Spinal cord (tissue), 10 donors: Measurements from ENCODE around the gene MRTFA. TPM values are rescaled to one million over a fixed set of nuclear protein-coding genes. Genes with fewer than 3 reads are reported as not detected.

ENCODE experiments used
- DNase-seq, 6 donors: peaks; one replicate each; pipeline versions ENCODE4 v3.0.0 to v3.0.0-alpha.2; 2013 to 2015; ENCODE audit warnings: low spot score in 6 of 6, low read depth in 4 of 6
- H3K27ac ChIP-seq: one replicate; pipeline ENCODE4 v1.5.1; 2013; ENCODE audit warnings: low read depth, low read length, control low read depth
- H3K27me3 ChIP-seq: one replicate; pipeline ENCODE4 v1.6.1; 2013; ENCODE audit warnings: low read length; ENCODE audit not compliant: control insufficient read depth, insufficient read depth
- H3K36me3 ChIP-seq: one replicate; pipeline ENCODE4 v1.6.1; 2013; ENCODE audit warnings: low read length; ENCODE audit not compliant: control insufficient read depth, insufficient read depth
- H3K4me1 ChIP-seq: one replicate; pipeline ENCODE4 v1.6.1; 2013; ENCODE audit warnings: low read length; ENCODE audit not compliant: control insufficient read depth, insufficient read depth
- H3K4me3 ChIP-seq: one replicate; pipeline ENCODE4 v1.5.1; 2013; ENCODE audit warnings: low read depth, low read length, control low read depth
- H3K9me3 ChIP-seq: one replicate; pipeline ENCODE4 v1.6.1; 2013; ENCODE audit warnings: low read length; ENCODE audit not compliant: control insufficient read depth, insufficient read depth
- WGBS: methylation state at CpG from one replicate; pipeline ENCODE4 v1.1.5; 2013; ENCODE audit warnings: missing lambda C conversion rate; ENCODE audit not compliant: insufficient coverage; 5-methylcytosine and 5-hydroxymethylcytosine counted together
- polyA plus RNA-seq, 2 donors: library from polyadenylated mRNA; unstranded; fragments of 120-200 nt; gene quantifications; one replicate each; pipeline ENCODE4 v1.2.1, GENCODE V29; 2013; ENCODE audit not compliant: insufficient read length in 2 of 2
- total RNA-seq, 2 donors: library from RNA; depleted of rRNA in 1 of 2; stranded (reverse); fragments of 120-200 nt in 1 of 2; fragments of >200 nt in 1 of 2; gene quantifications; one replicate each; pipeline versions ENCODE4 v1.2.3 to v1.2.4, GENCODE V29; 2013 to 2014
- donor health status: healthy.

The MRTFA gene
- total and polyA plus RNA-seq, 4 donors, result 19.2 to 42.0 (median 34.0) TPM

- Histone ChIP-seq H3K4me3 (no peak overlapping the region), H3K4me1 (peaks cover 10% of the 10 kb centered on the region), H3K27ac (no peak overlapping the region), H3K9me3 (no peaks in the 10 kb centered on the region), H3K36me3 (peaks cover 71% of the 10 kb centered on the region), H3K27me3 (no peaks in the 10 kb centered on the region)
- no peak for DNase-seq
- WGBS, result 89% methylated on average over 6 of the region's 13 CpGs
Measured at GRCh38 chr22:40410731-40411505, 225.6 kb downstream of the MRTFA start.

GRCh38 chr22:40410272-40410671 lies 226.2 kb downstream of the MRTFA start:
- WGBS, result 96% methylated on average over 8 of the region's 8 CpGs
- Histone ChIP-seq H3K27ac (no peak overlapping the region), H3K36me3 (peaks cover 71% of the 10 kb centered on the region), H3K4me3 (no peak overlapping the region), H3K27me3 (no peaks in the 10 kb centered on the region), H3K4me1 (peaks cover 5% of the 10 kb centered on the region), H3K9me3 (no peaks in the 10 kb centered on the region)
- no peak for DNase-seq

- Histone ChIP-seq H3K4me3 (no peak overlapping the region), H3K36me3 (peaks cover 71% of the 10 kb centered on the region)
- WGBS, result 92% methylated on average over 11 of the region's 11 CpGs
Measured at GRCh38 chr22:40409613-40410113, 226.9 kb downstream of the MRTFA start.

GRCh38 chr22:40408718-40409612 lies 227.6 kb downstream of the MRTFA start:
- H3K27me3 ChIP-seq, result no peaks in the 10 kb centered on the region
- no peak overlapping the region for H3K4me3 ChIP-seq
- no peaks in the 10 kb centered on the region for H3K4me1 ChIP-seq
- no peak overlapping the region for H3K27ac ChIP-seq
- no peaks in the 10 kb centered on the region for H3K9me3 ChIP-seq
- H3K36me3 ChIP-seq, result peaks cover 78% of the 10 kb centered on the region
- 90% methylated on average over 18 of the region's 21 CpGs for WGBS
- no peak for DNase-seq

More at GRCh38 chr22:40409613-40410113, 226.9 kb downstream of the MRTFA start:
- no peak for DNase-seq
- Histone ChIP-seq H3K9me3 (no peaks in the 10 kb centered on the region), H3K4me1 (no peaks in the 10 kb centered on the region), H3K27me3 (no peaks in the 10 kb centered on the region), H3K27ac (no peak overlapping the region)

- 95% methylated on average over 28 of the region's 32 CpGs for WGBS
- H3K9me3 ChIP-seq, result no peaks in the 10 kb centered on the region
- no peaks in the 10 kb centered on the region for H3K4me1 ChIP-seq
- no peak for DNase-seq
- H3K4me3 ChIP-seq, result no peak overlapping the region
- no peak overlapping the region for H3K27ac ChIP-seq
- H3K27me3 ChIP-seq, result no peaks in the 10 kb centered on the region
- peaks cover 84% of the 10 kb centered on the region for H3K36me3 ChIP-seq
Measured at GRCh38 chr22:40407831-40408717, 228.4 kb downstream of the MRTFA start.

GRCh38 chr22:40407021-40407761 lies 229.3 kb downstream of the MRTFA start:
- Histone ChIP-seq H3K4me1 (no peaks in the 10 kb centered on the region), H3K4me3 (no peak overlapping the region), H3K27me3 (no peaks in the 10 kb centered on the region), H3K9me3 (no peaks in the 10 kb centered on the region), H3K27ac (no peak overlapping the region), H3K36me3 (peaks cover 84% of the 10 kb centered on the region)
- 93% methylated on average over 34 of the region's 37 CpGs for WGBS
- no peak for DNase-seq

- H3K9me3 ChIP-seq, result no peaks in the 10 kb centered on the region
- no peaks in the 10 kb centered on the region for H3K27me3 ChIP-seq
- no peak for DNase-seq
- peaks cover 86% of the 10 kb centered on the region for H3K36me3 ChIP-seq
- no peaks in the 10 kb centered on the region for H3K4me1 ChIP-seq
- 93% methylated on average over 31 of the region's 31 CpGs for WGBS
- H3K27ac ChIP-seq, result no peak overlapping the region
- no peak overlapping the region for H3K4me3 ChIP-seq
Measured at GRCh38 chr22:40406063-40406890, 230.2 kb downstream of the MRTFA start.
